AG04449 (cell line): Measurements from ENCODE around the gene PKN1.

Experiments
- CTCF ChIA-PET: fragments of 350-600 bp; formaldehyde crosslinking; extraction: SDS; loops from one replicate; lab custom pipeline; 2021; ENCODE audit warnings: antibody characterized with exemption; lab: Yijun Ruan, JAX
- POLR2A ChIA-PET: fragments of 400-600, 350-600 bp; formaldehyde crosslinking; extraction: SDS; loops from one replicate; lab custom pipeline; 2020; ENCODE audit warnings: antibody characterized with exemption, inconsistent platforms; lab: Yijun Ruan, JAX
- DNase-seq: peaks from one replicate; pipeline ENCODE4 v3.0.0-alpha.2; 2010; ENCODE audit warnings: low read depth, low spot score
- H3K4me3 ChIP-seq: 2 replicates; pipeline ENCODE4 v1.5.1; 2011; ENCODE audit warnings: low read depth, mild to moderate bottlenecking, control low read depth, low read length
- TF ChIP-seq, protein P1 (sequence below): IDR thresholded peaks from one replicate; pipeline ENCODE4 v1.5.1; 2011; ENCODE audit warnings: mild to moderate bottlenecking, moderate library complexity, low read length, control low read depth, inconsistent platforms; ENCODE audit not compliant: insufficient read depth; ENCODE audit errors: missing control alignments

PKN1 gene

DNA sequence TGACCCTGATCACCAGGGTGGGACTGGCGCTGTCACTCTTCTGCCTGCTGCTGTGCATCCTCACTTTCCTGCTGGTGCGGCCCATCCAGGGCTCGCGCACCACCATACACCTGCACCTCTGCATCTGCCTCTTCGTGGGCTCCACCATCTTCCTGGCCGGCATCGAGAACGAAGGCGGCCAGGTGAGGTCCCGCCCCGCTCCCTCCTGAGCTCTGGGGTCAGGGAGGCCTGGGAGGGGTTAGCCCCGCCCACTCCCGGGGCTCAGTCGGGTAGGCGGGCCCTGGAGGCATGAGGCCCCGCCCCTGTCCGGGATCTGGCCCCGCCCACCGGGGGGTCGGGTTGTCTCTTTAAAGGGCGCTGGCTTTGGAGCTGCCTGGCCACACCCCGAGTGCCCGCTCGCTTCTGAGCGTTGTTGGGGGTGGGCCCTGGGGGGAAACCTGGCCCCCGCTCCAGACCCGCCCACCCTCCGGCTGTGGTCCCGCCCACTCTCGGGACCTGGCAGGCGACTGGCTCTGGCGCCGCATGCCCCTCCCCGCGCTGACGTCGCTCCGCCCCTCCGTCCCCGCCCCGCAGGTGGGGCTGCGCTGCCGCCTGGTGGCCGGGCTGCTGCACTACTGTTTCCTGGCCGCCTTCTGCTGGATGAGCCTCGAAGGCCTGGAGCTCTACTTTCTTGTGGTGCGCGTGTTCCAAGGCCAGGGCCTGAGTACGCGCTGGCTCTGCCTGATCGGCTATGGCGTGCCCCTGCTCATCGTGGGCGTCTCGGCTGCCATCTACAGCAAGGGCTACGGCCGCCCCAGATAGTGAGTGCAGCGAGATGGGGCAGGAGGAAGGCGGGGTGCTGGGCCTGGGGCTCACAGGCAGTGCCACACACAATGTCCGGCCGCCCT lies 27.1 kb upstream of the PKN1 start:
- ChIA-PET CTCF (interaction anchor here (0.6 to 4.7 kb wide), 22 partner anchors 9 to 527 kb away, joined by 3 to 24 read pairs (median 4); partner anchors contain the start of genes ASF1B and DDX39A), POLR2A (interaction anchor here (1.1 to 1.7 kb wide), 2 partner anchors 9 to 269 kb away, joined by 5 read pairs; partner anchors contain the start of gene ASF1B)
- DNase-seq, result no peak
- no peak overlapping the region for H3K4me3 ChIP-seq
- TF ChIP-seq, protein P1, sequence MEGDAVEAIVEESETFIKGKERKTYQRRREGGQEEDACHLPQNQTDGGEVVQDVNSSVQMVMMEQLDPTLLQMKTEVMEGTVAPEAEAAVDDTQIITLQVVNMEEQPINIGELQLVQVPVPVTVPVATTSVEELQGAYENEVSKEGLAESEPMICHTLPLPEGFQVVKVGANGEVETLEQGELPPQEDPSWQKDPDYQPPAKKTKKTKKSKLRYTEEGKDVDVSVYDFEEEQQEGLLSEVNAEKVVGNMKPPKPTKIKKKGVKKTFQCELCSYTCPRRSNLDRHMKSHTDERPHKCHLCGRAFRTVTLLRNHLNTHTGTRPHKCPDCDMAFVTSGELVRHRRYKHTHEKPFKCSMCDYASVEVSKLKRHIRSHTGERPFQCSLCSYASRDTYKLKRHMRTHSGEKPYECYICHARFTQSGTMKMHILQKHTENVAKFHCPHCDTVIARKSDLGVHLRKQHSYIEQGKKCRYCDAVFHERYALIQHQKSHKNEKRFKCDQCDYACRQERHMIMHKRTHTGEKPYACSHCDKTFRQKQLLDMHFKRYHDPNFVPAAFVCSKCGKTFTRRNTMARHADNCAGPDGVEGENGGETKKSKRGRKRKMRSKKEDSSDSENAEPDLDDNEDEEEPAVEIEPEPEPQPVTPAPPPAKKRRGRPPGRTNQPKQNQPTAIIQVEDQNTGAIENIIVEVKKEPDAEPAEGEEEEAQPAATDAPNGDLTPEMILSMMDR, result peak; percentile 85

DNA sequence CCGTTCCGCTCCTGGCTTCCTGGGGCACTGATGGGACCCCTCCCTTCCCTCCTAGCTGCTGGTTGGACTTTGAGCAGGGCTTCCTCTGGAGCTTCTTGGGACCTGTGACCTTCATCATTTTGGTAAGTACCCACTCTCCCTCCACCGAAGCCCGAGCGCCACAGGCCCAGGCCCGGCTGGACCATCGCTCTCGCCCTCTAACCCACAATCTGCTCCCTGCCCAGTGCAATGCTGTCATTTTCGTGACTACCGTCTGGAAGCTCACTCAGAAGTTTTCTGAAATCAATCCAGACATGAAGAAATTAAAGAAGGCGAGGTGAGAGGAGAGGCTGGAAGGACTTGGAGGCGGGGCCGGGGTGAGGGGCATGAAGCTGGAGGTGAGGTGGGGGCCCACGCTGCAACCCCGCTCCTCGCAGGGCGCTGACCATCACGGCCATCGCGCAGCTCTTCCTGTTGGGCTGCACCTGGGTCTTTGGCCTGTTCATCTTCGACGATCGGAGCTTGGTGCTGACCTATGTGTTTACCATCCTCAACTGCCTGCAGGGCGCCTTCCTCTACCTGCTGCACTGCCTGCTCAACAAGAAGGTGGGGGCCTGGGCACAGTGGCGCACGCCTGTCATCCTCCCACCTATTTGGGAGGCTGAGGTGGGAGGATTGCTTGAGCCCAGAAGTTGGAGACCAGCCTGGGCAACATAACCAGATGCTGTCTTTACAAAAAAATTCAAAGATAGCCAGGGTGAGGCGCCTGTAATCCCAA lies 26.3 kb upstream of the PKN1 start:
- TF ChIP-seq, protein P1, result no peak
- H3K4me3 ChIP-seq, result no peak overlapping the region
- ChIA-PET CTCF (interaction anchor here (0.6 to 4.7 kb wide), 21 partner anchors 8 to 527 kb away, joined by 3 to 24 read pairs (median 4); partner anchors contain the start of genes ASF1B and DDX39A), POLR2A (interaction anchor here (1.7 kb wide), 1 partner anchor 270 kb away, joined by 5 read pairs; the partner anchor contains the start of gene ASF1B)
- no peak for DNase-seq

DNA sequence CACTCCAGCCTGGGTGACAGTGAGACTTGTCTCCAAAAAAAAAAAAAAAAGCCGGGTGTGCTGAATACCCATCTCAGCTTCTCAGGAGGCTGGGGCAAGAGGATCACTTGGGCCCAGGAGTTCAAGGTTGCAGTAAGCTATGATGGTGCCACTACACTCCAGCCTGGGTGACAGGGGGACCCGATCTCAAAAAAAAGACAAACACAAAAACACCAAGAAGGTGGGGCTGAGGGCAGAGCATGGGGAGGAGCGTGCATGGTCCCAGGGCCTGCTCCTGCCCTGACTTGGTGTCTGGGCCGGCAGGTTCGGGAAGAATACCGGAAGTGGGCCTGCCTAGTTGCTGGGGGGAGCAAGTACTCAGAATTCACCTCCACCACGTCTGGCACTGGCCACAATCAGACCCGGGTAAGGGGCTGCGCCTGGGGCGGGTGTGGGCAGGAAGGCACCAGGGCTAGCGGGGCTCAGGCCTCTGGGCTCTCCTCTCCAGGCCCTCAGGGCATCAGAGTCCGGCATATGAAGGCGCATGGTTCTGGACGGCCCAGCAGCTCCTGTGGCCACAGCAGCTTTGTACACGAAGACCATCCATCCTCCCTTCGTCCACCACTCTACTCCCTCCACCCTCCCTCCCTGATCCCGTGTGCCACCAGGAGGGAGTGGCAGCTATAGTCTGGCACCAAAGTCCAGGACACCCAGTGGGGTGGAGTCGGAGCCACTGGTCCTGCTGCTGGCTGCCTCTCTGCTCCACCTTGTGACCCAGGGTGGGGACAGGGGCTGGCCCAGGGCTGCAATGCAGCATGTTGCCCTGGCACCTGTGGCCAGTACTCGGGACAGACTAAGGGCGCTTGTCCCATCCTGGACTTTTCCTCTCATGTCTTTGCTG lies 25.3 kb upstream of the PKN1 start:
- POLR2A ChIA-PET, result interaction anchor here (0.5 kb wide), 1 partner anchor 8 kb away, joined by 3 read pairs; no protein-coding TSS in a partner anchor
- TF ChIP-seq, protein P1, result no peak
- CTCF ChIA-PET, result interaction anchor here (1.0 to 2.6 kb wide), 7 partner anchors 12 to 189 kb away, joined by 3 to 13 read pairs (median 4); partner anchors contain the start of gene DDX39A
- H3K4me3 ChIP-seq, result no peak overlapping the region
- no peak for DNase-seq

DNA sequence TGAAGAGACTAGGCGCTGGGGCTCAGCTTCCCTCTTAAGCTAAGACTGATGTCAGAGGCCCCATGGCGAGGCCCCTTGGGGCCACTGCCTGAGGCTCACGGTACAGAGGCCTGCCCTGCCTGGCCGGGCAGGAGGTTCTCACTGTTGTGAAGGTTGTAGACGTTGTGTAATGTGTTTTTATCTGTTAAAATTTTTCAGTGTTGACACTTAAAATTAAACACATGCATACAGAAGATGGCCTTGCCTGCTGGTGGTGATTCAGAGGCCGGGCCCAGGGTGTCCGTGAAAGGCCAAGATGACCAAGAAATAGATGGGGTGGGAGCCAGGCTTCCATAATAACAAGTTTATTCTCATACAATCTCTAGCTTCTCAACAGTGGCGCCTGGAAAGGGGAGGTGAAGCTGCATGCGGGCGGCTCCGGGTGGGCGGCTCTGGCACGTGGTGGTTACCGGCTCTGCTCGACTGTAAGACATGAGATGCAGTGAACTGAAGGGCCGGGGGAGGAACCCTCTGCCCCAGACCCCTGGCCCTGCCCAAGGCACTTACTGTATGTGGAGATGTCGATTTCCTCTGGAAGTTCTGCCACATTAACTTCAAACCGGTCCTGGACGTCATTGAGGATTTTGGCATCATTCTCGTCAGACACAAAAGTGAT lies 24.5 kb upstream of the PKN1 start:
- H3K4me3 ChIP-seq, result no peak overlapping the region
- POLR2A ChIA-PET, result interaction anchor here (0.5 kb wide), 1 partner anchor 9 kb away, joined by 3 read pairs; no protein-coding TSS in a partner anchor
- no peak for DNase-seq
- CTCF ChIA-PET, result interaction anchor here (0.5 to 1.3 kb wide), 2 partner anchors 18 to 23 kb away, joined by 3 read pairs; no protein-coding TSS in a partner anchor
- TF ChIP-seq, protein P1, result no peak
